Activated T-cell treated with anti-CD3 and anti-CD28 coated beads for 4 hours (primary cell): Measurements from ENCODE around the gene PNPLA5.

Experiments
- DNase-seq: peaks from one replicate; pipeline ENCODE4 v3.0.0-alpha.2; 2020

Gene PNPLA5

DNA sequence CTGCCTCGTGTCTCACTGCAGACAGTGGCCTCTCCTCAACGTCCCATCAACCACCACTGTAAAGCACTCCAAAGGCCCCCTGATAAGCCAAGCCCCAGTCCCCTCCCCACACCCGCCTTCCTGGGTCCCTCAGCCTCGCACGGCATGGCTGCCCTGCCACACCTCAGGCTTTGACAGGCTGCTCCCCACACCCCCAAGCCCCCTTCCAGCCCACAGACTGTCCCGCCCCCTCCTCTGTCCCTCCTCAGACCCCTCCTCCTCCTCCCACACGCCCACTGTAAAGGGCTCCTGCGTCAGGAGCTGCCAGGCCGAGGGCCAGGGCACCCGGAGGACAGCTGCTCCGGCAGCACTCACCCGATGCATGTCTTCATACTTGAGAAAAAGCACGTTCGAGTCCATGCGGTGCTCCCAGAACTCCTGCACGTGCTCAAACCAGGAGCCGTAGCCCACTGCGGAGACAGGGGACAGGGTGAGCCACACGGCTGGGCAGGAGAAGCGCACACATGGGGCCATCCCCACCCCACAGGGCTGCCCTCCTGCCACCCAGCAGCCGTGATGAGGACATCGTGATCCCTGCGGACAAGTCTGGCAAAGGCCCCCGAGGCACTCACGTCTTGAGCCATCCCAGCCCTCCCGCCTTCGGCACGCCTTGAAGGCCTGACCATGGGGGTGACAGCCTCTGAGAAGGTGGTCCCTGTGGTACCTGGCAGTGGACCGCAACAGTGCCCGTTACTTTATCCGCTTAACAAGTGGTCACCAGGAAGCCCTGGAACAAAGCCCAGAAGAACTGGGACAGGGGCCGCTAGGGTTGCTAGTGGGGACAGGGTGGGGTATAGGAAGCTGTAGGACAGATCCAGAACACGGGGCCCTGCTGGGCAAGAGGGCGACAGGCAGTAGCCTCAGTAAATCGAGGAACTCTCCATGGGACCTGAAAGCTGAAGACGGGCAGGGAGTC, 58.2 kb downstream of the PNPLA5 start:
- no peak for DNase-seq

DNA sequence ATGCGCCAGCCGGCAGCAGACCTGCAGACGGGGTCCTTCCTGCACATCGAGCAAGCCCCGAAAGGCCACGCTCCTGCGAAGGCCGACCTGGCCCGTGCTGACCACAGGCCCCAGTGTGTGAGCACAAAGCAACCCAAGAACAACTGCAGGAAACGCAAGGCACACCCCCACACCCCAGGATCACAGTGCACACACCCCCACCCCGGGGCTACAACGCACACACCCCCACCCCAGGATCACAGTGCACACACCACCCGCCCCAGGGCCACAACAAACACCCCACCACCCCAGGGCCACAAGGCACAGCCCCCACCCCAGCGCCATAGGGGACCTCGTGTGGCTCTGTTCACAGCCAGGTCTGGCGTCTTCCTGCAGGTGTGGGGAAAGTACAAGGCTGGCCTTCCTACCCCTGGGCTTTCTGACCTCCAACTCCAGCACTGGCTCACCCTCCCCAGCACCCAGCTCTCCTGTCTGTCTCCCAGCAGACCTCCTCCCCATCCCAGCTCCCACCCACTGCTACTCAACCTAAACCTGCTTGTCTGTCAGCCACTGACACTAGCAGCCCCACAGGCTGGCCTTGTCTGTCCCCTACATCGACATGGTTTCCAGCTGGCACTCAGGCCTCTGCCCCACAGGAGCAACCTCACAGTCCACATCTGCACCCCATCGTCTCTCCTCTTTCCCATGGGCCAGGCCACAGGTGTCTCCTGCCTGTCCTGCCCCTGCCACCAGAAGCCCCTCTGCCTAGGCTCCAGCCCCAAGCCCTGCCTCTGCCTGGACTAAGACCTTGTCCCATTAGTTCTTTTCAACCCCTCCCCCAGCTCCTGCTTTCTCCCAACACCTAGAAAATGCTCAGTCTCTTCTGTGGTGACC, 59.2 kb downstream of the PNPLA5 start:
- DNase-seq: no peak

DNA sequence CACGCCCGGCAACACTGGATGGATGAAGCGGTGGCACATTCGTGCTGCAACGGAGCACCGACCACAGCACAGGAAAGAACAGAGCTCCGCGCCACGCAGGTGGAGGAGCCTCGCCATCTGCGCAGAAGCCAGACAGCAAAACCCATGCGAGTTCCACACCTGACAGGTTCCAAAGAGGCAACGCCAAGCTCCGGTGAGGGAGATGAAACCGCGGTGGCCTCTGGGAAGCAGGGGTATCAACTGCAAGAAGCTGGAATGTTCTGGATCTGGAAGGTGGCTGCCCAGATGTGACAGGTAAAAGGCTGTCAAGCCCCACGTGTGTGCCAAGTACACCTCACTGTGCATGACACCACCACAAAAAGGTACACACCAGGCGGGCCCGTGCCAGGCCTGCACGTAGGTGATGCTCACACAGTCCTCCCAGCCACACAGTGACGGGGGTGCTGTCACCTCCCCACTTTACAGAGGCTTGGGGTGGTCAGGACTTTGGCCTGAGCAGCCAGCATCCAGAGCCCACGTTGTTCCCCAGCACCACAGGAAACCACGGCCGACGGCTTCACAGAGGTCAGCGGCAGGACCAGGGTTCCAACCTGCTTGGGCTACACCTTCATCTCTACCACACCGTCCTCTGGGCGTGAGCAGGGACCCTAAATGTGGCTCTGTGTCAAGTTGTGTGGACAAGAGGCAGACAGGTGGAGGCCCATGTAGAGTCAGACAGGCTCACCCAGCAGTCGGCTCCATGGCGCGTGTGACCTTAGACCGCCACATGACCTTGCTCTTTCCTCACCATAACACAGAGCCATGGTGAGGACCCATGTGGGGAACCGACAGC, 60.0 kb downstream of the PNPLA5 start:
- no peak for DNase-seq

DNA sequence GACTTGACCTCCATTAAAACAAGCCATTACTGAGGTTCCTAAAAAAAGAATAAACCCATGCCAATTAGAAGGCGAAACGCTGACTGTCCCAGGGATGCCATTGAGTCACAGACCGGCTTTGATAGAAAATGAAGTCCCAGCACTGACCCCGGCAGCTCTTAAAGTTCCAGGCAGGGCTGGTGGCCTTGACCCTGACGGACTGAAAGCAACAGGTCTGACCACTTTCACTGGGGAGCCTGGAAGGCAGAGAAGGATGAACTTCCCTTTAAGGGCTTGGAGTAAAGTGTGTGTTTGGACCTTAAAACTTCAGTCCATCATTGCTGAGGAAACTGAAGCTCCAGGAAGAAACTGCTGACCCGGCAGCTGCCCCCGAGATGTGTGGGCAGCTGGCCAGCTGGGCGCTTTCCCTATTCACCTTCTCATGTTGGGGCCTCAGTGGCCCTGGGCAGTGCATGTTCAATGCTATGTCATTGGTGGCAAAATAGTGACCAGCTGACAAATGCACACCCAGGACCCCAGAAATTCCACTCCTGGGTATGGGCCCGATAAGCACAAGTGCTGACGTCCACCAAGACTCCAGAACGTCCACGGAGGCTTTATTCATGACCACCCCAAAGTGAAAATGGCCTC, 60.8 kb downstream of the PNPLA5 start:
- DNase-seq: no peak

DNA sequence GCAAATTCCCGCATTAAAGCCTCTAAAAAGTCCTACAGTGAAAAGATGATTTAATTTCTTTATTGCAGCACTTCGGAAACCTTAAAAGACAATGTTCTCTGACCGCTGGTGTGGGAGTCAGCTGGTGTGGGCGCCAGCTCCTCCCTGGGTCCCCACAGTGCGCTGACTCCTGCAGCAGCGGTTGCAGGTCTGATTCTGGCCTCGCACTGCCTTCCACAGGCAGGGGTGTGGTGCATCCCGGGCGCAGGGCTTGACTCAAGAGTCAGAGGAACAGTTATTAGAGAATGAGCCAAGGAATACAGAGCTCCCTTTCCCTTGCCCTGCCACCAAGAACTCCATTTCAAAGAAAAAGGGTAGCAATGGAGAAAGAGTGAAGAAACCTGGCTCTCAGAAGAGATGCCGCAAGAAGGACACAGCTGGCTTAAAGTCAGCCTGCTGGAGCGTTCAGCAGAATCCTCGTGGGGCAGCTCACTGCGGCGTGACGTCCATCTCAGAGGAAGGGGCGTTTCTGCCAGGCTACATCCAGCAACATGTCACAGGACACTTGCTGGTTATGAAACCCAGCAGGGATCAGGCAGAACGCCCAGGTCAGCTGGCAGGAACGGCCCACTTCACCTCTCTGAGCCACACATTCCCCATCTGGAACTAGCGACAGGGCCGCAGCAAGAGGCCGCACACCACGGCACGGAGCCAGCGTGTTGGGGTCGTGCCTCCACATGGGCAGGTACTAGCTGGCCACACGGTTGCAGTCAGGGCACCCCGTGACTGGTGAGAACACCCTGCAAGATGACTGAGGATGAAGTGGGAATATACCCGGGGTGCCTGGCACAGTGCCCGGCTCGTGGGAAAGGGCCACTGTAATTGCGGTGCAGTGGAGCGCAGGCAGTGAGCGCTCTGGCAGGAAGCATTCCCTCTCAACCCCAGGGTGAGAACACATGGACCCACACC, 61.6 kb downstream of the PNPLA5 start:
- DNase-seq: no peak
